Measurements from ENCODE around the gene WBP1.

The WBP1 gene

GRCh38 chr2:74486141-74486540 lies 27.9 kb downstream of the WBP1 start:
- no peak for DNase-seq

- DNase-seq = no peak
Observed at GRCh38 chr2:74488643-74489481, 30.6 kb downstream of the WBP1 start.

GRCh38 chr2:74489906-74490305 lies 31.7 kb downstream of the WBP1 start:
- DNase-seq = no peak

- DNase-seq = no peak
Observed at GRCh38 chr2:74491648-74492544, 33.7 kb downstream of the WBP1 start.

GRCh38 chr2:74493546-74493945 lies 35.3 kb downstream of the WBP1 start:
- DNase-seq = no peak

GRCh38 chr2:74495440-74495839 lies 37.2 kb downstream of the WBP1 start:
- DNase-seq = no peak

- no peak for DNase-seq
Observed at GRCh38 chr2:74496997-74497776, 38.9 kb downstream of the WBP1 start.

- no peak for DNase-seq
Observed at GRCh38 chr2:74497777-74498499, 39.7 kb downstream of the WBP1 start.

- DNase-seq = no peak
Observed at GRCh38 chr2:74498500-74499266, 40.4 kb downstream of the WBP1 start.

GRCh38 chr2:74499267-74499939 lies 41.2 kb downstream of the WBP1 start, which contains the start of gene LBX2:
LBX2 (minus strand) TSS chr2:74499603; CDS start chr2:74499537, 66 bp downstream.
- no peak for DNase-seq

- DNase-seq = no peak
Observed at GRCh38 chr2:74499940-74500577, 41.8 kb downstream of the WBP1 start.

GRCh38 chr2:74500578-74500946 lies 42.3 kb downstream of the WBP1 start:
- no peak for DNase-seq

GRCh38 chr2:74501335-74502071 lies 43.3 kb downstream of the WBP1 start:
- no peak for DNase-seq

- no peak for DNase-seq
Observed at GRCh38 chr2:74502147-74502719, 44.0 kb downstream of the WBP1 start.

GRCh38 chr2:74502720-74503505 lies 44.7 kb downstream of the WBP1 start:
- peak; percentile 66 for DNase-seq

GRCh38 chr2:74503506-74504475 lies 45.6 kb downstream of the WBP1 start:
- no peak for DNase-seq

- DNase-seq = no peak
Observed at GRCh38 chr2:74504591-74504990, 46.4 kb downstream of the WBP1 start.
